Natural killer cell treated with Interleukin-12 subunit alpha and Interleukin-12 subunit beta and Interleukin-15 and Interleukin-18, amount 100 ng/mL, for 72 hours (primary cell): Measurements from ENCODE around the gene ZFP69B. TPM values are rescaled to one million over a fixed set of nuclear protein-coding genes. Genes with fewer than 3 reads are reported as not detected.
"Not testable (repeated sequence)": the region's sequence is repeated elsewhere in the genome, so short reads cannot be mapped to it uniquely, and the experiment has no call there.

Experiments
- ATAC-seq, 2 donors: fragments of 150-1000 bp; cut with Tn5 transposase in 1 of 2; sonication (Bioruptor Pico), chemical (Tn5 transposase) in 1 of 2; 2 replicates each; pipeline ENCODE4 v1.10.0; 2021
- DNase-seq: peaks from one replicate; pipeline ENCODE4 v3.0.0; 2022; ENCODE audit warnings: low spot score
- H3K27ac Mint-ChIP-seq, 2 donors: 1 replicate in 1 of 2; 2 replicates in 1 of 2; pipeline ENCODE4 v1.8.0; 2022; ENCODE audit warnings: mixed read lengths in 2 of 2, mild to moderate bottlenecking in 1 of 2, moderate library complexity in 1 of 2
- H3K27me3 Mint-ChIP-seq, 2 donors: 1 replicate in 1 of 2; 2 replicates in 1 of 2; pipeline ENCODE4 v1.8.0; 2022; ENCODE audit warnings: mixed read lengths in 2 of 2
- H3K36me3 Mint-ChIP-seq: one replicate; pipeline ENCODE4 v1.8.0; 2022; ENCODE audit warnings: mixed read lengths
- H3K4me1 Mint-ChIP-seq, 2 donors: 1 replicate in 1 of 2; 2 replicates in 1 of 2; pipeline ENCODE4 v1.8.0; 2022; ENCODE audit warnings: low read depth in 2 of 2, mixed read lengths in 2 of 2, mild to moderate bottlenecking in 1 of 2
- H3K4me3 Mint-ChIP-seq: one replicate; pipeline ENCODE4 v1.8.0; 2022; ENCODE audit warnings: mixed read lengths
- H3K9me3 Mint-ChIP-seq: 2 replicates; pipeline ENCODE4 v1.8.0; 2022; ENCODE audit warnings: mixed read lengths
- total RNA-seq, 2 donors: library from RNA; stranded (reverse); gene quantifications; one replicate each; pipeline ENCODE4 v1.2.3, GENCODE V29; 2022

The ZFP69B gene
- total RNA-seq, 2 donors from 2014 or later: 4.0 to 6.2 TPM

- H3K4me3 Mint-ChIP-seq: no peak overlapping the region
- H3K9me3 Mint-ChIP-seq: peaks cover 39% of the 10 kb centered on the region
- ATAC-seq (no peak), DNase-seq (no peak)
- no peak overlapping the region for H3K27ac Mint-ChIP-seq
- H3K4me1 Mint-ChIP-seq: no peaks in the 10 kb centered on the region
- no peaks in the 10 kb centered on the region for H3K27me3 Mint-ChIP-seq
- H3K36me3 Mint-ChIP-seq: peaks cover 74% of the 10 kb centered on the region
Measured at GRCh38 chr1:40462956-40463590, 12.8 kb downstream of the ZFP69B start.

GRCh38 chr1:40469327-40469726 is 19.1 kb downstream of the ZFP69B start:
- H3K4me1 Mint-ChIP-seq: no peaks in the 10 kb centered on the region
- no peaks in the 10 kb centered on the region for H3K27me3 Mint-ChIP-seq
- H3K36me3 Mint-ChIP-seq: peaks cover 65% of the 10 kb centered on the region
- ATAC-seq: no peak
- no peak overlapping the region for H3K27ac Mint-ChIP-seq
- H3K4me3 Mint-ChIP-seq: no peak overlapping the region
- no peak for DNase-seq
- H3K9me3 Mint-ChIP-seq: peaks cover 43% of the 10 kb centered on the region

- H3K36me3 Mint-ChIP-seq: peaks cover 34% of the 10 kb centered on the region
- ATAC-seq (no peak), DNase-seq (no peak)
- no peaks in the 10 kb centered on the region for H3K27me3 Mint-ChIP-seq
- H3K4me1 Mint-ChIP-seq: peaks cover 22 to 26% of the 10 kb centered on the region in 2 donors
- no peak overlapping the region for H3K27ac Mint-ChIP-seq
- peaks cover 24% of the 10 kb centered on the region for H3K9me3 Mint-ChIP-seq
- H3K4me3 Mint-ChIP-seq: no peak overlapping the region
Measured at GRCh38 chr1:40475268-40475667, 25.0 kb downstream of the ZFP69B start.

GRCh38 chr1:40476924-40477677 is 26.8 kb downstream of the ZFP69B start, which contains the start of gene ZFP69:
ZFP69 (plus strand) TSS chr1:40477290; CDS start chr1:40479362, 2,072 bp downstream.
- Mint-ChIP-seq H3K27me3 (no peaks in the 10 kb centered on the region), H3K27ac (peak within 1 kb of the TSS; percentile 68 to 78), H3K4me1 (peaks cover 25 to 27% of the 10 kb centered on the region in 2 donors), H3K36me3 (peaks cover 27% of the 10 kb centered on the region), H3K4me3 (peak within 1 kb of the TSS; percentile 91), H3K9me3 (peaks cover 18% of the 10 kb centered on the region)
- ATAC-seq: peak; percentile 96 to 98
- DNase-seq: peak; percentile 91

GRCh38 chr1:40477678-40478053 is 27.4 kb downstream of the ZFP69B start:
- Mint-ChIP-seq H3K27ac (peak overlapping the region; percentile 25 to 51), H3K4me1 (peaks cover 25 to 32% of the 10 kb centered on the region in 2 donors), H3K4me3 (peak overlapping the region; percentile 70), H3K9me3 (peaks cover 17% of the 10 kb centered on the region), H3K36me3 (peaks cover 29% of the 10 kb centered on the region), H3K27me3 (no peaks in the 10 kb centered on the region)
- peak in 1 of 2 donors; percentile 35 for ATAC-seq
- DNase-seq: no peak

- Mint-ChIP-seq H3K9me3 (peaks cover 11% of the 10 kb centered on the region), H3K36me3 (peaks cover 26% of the 10 kb centered on the region), H3K27me3 (no peaks in the 10 kb centered on the region), H3K4me1 (peaks cover 25 to 32% of the 10 kb centered on the region in 2 donors), H3K4me3 (peak overlapping the region; percentile 70), H3K27ac (peak overlapping the region; percentile 25 to 51)
- DNase-seq (no peak), ATAC-seq (no peak)
Measured at GRCh38 chr1:40478276-40478675, 28.0 kb downstream of the ZFP69B start.

GRCh38 chr1:40479156-40479555 is 28.9 kb downstream of the ZFP69B start:
- Mint-ChIP-seq H3K4me3 (peak overlapping the region; percentile 4), H3K27me3 (no peaks in the 10 kb centered on the region), H3K9me3 (peaks cover 6% of the 10 kb centered on the region), H3K4me1 (peaks cover 25 to 32% of the 10 kb centered on the region in 2 donors), H3K27ac (peak overlapping the region in 1 of 2 donors; percentile 8), H3K36me3 (peaks cover 25% of the 10 kb centered on the region)
- ATAC-seq (no peak), DNase-seq (no peak)

GRCh38 chr1:40495315-40495903 is 45.1 kb downstream of the ZFP69B start:
- no peak overlapping the region for H3K27ac Mint-ChIP-seq
- no peak for DNase-seq
- no peak for ATAC-seq
- no peaks in the 10 kb centered on the region for H3K27me3 Mint-ChIP-seq
- H3K4me3 Mint-ChIP-seq: no peak overlapping the region
- peaks cover 31% of the 10 kb centered on the region for H3K9me3 Mint-ChIP-seq
- H3K36me3 Mint-ChIP-seq: peaks cover 75% of the 10 kb centered on the region
- H3K4me1 Mint-ChIP-seq: no peaks in the 10 kb centered on the region

- H3K9me3 Mint-ChIP-seq: peaks cover 20% of the 10 kb centered on the region
- not testable (repeated sequence) for H3K27me3 Mint-ChIP-seq, H3K27ac Mint-ChIP-seq, H3K4me3 Mint-ChIP-seq, H3K4me1 Mint-ChIP-seq, DNase-seq, ATAC-seq
- H3K36me3 Mint-ChIP-seq: peaks cover 63% of the 10 kb centered on the region
Measured at GRCh38 chr1:40502651-40503050, 52.4 kb downstream of the ZFP69B start.

GRCh38 chr1:40507973-40508372 is 57.7 kb downstream of the ZFP69B start:
- DNase-seq: no peak
- peaks cover 52% of the 10 kb centered on the region for H3K36me3 Mint-ChIP-seq

GRCh38 chr1:40508375-40509341 is 58.4 kb downstream of the ZFP69B start, which contains the start of gene EXO5:
EXO5 (plus strand) TSS chr1:40508767; CDS start chr1:40514545, 5,778 bp downstream.
- H3K27ac Mint-ChIP-seq: peak within 1 kb of the TSS; percentile 65 to 69
- H3K27me3 Mint-ChIP-seq: no peaks in the 10 kb centered on the region
- ATAC-seq: peak; percentile 100
- DNase-seq: peak; percentile 90
- H3K4me1 Mint-ChIP-seq: peaks cover 9 to 10% of the 10 kb centered on the region in 2 donors
- peaks cover 48% of the 10 kb centered on the region for H3K36me3 Mint-ChIP-seq
- H3K9me3 Mint-ChIP-seq: peaks cover 6% of the 10 kb centered on the region
- H3K4me3 Mint-ChIP-seq: peak within 1 kb of the TSS; percentile 94

More at GRCh38 chr1:40507973-40508372, 57.7 kb downstream of the ZFP69B start:
- Mint-ChIP-seq H3K27me3 (no peaks in the 10 kb centered on the region), H3K9me3 (peaks cover 9% of the 10 kb centered on the region), H3K4me3 (peak overlapping the region; percentile 94), H3K4me1 (peaks cover 9 to 10% of the 10 kb centered on the region in 2 donors), H3K27ac (peak overlapping the region; percentile 65 to 69)
- ATAC-seq: no peak
